HG03342 (cell line): ENCODE results near the gene TCP11X1.
A peak's percentile ranks its signal among the peaks of the same experiment; 100 is the strongest.
"Not testable (repeated sequence)": the region's sequence is repeated elsewhere in the genome, so short reads cannot be mapped to it uniquely, and the experiment has no call there.

ENCODE experiments used
- ATAC-seq: cut with Tn5 transposase; IDR thresholded peaks from one replicate; pipeline ENCODE4 v1.9.1; 2021; ENCODE audit warnings: mild to moderate bottlenecking, moderate library complexity; ENCODE audit not compliant: unreplicated experiment

Gene TCP11X1

GRCh38 chrX:102214986-102215385 lies at the start of gene TCP11X1:
TCP11X1 (plus strand) TSS chrX:102215301.
- not testable (repeated sequence) for ATAC-seq

- no peak for ATAC-seq
Measured at GRCh38 chrX:102185967-102186720, 29.0 kb upstream of the TCP11X1 start.

GRCh38 chrX:102207940-102208339 lies 7.2 kb upstream of the TCP11X1 start:
- ATAC-seq: not testable (repeated sequence)

GRCh38 chrX:102216497-102216896 lies 1.4 kb downstream of the TCP11X1 start:
- ATAC-seq: peak; percentile 57

GRCh38 chrX:102235678-102236077 lies 20.6 kb downstream of the TCP11X1 start:
- not testable (repeated sequence) for ATAC-seq

- ATAC-seq: not testable (repeated sequence)
Measured at GRCh38 chrX:102240265-102240664, 25.2 kb downstream of the TCP11X1 start.

- ATAC-seq: not testable (repeated sequence)
Measured at GRCh38 chrX:102246893-102247292, 31.8 kb downstream of the TCP11X1 start, which contains the start of gene NXF2. NXF2 (plus strand) TSS chrX:102247167; CDS start chrX:102307079, 59,912 bp downstream.

GRCh38 chrX:102272231-102272630 lies 57.1 kb downstream of the TCP11X1 start:
- not testable (repeated sequence) for ATAC-seq
